Measurements from ENCODE around the gene TMEM134.

Gene TMEM134

DNA sequence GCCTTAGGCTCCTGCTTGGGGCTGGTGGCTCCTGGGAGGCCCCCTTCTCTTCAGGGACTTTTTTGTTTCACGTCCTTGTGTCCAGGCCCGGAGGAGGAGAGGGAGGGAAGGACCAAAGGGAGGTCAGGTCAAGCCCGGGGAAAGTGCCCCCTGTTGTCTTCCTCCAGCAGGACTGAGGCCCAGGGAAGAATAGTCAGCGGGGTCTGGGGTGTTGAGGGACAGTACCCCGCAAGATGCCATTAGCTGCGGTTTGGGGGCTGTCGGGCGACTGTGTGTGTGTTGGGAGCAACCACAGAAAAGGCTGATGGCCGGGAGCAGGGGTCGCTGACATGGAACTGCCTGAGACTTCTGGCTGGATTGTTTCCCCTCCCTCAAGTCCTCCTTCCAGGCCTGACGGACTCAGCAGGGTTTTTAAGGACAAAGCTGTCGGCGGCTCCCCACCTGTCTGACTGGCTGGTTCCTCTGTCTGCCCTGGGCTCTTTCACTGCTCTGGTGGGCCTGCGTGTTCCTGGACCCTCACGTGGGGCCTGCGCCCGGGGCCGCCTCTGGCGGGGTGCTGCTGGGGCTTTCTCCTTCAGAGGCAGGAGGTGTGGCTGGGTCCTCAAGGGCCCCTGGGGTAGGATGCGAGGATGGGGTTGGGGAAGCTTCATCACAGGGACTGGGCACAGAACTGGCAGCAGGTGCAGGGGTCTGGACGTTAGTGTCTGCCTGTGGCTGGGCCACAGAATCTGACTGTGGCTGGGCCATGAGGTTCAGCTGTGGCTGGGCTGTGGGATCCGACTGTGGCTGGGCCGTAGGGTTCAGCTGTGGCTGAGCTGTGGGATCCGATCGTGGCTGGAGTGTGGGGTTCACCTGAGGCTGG lies 18.0 kb downstream of the TMEM134 start:
- no peak overlapping the region for H3K4me3 ChIP-seq (ENCODE audit: low read depth in 1 of 5, low read length in 5 of 5)
- no peak overlapping the region for H3K27ac ChIP-seq (ENCODE audit: low read depth, low read length)
- H3K9me3 ChIP-seq (ENCODE audit: control insufficient read depth in 5 of 5, low read length in 5 of 5): no peaks in the 10 kb centered on the region
- no peak overlapping the region for H3K9ac ChIP-seq (ENCODE audit: low read length in 5 of 5)
- peaks cover 0 to 35% (median 12%) of the 10 kb centered on the region in 5 donors for H3K4me1 ChIP-seq (ENCODE audit: control insufficient read depth in 5 of 5, insufficient read depth in 5 of 5, low read length in 5 of 5)
- H3K27me3 ChIP-seq (ENCODE audit: control insufficient read depth in 5 of 5, insufficient read depth in 4 of 5, low read length in 5 of 5): peaks cover 0 to 3% (median 0%) of the 10 kb centered on the region in 5 donors
- no peaks in the 10 kb centered on the region for H3K36me3 ChIP-seq (ENCODE audit: control insufficient read depth in 5 of 5, insufficient read depth in 5 of 5, low read length in 5 of 5)

DNA sequence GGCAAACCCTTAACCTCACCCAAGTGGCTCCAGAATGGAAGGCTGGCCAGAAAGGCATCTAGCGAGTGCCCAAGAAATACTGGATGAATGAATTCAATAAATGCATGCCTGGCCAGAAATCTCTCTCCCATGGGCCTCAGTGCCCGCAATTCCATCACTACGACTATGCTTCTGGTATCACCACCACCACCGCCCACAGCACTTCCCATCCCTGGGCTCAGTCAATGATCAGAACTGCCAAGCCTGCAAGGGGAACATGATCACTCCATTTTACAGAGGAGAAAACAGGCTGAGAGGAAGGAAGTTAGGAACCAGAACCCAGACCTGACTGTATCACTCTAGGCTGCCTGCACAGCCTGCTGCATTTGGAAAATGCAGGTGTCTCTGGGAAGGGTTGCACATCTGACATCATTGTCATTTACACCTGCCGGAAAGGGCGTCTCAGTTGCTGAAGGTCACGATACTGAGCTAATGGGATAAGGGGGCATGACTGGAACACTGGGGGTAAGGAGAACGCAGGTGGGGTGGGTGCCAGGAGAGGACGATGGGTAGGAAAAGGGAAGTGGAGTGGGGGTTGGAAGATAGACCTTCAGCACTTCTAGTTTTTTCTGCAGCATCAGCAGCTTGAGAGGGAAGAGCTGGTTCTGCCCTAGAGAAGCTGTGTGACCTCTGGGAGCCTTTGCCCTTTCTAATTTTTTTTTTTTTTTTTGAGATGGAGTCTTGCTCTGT lies 19.8 kb downstream of the TMEM134 start:
- H3K4me3 ChIP-seq (ENCODE audit: low read depth in 1 of 5, low read length in 5 of 5): no peak overlapping the region
- no peaks in the 10 kb centered on the region for H3K27me3 ChIP-seq (ENCODE audit: control insufficient read depth in 5 of 5, insufficient read depth in 4 of 5, low read length in 5 of 5)
- H3K9ac ChIP-seq (ENCODE audit: low read length in 5 of 5): no peak overlapping the region
- peaks cover 0 to 37% (median 12%) of the 10 kb centered on the region in 5 donors for H3K4me1 ChIP-seq (ENCODE audit: control insufficient read depth in 5 of 5, insufficient read depth in 5 of 5, low read length in 5 of 5)
- H3K36me3 ChIP-seq (ENCODE audit: control insufficient read depth in 5 of 5, insufficient read depth in 5 of 5, low read length in 5 of 5): no peaks in the 10 kb centered on the region
- H3K27ac ChIP-seq (ENCODE audit: low read depth, low read length): no peak overlapping the region
- H3K9me3 ChIP-seq (ENCODE audit: control insufficient read depth in 5 of 5, low read length in 5 of 5): no peaks in the 10 kb centered on the region

DNA sequence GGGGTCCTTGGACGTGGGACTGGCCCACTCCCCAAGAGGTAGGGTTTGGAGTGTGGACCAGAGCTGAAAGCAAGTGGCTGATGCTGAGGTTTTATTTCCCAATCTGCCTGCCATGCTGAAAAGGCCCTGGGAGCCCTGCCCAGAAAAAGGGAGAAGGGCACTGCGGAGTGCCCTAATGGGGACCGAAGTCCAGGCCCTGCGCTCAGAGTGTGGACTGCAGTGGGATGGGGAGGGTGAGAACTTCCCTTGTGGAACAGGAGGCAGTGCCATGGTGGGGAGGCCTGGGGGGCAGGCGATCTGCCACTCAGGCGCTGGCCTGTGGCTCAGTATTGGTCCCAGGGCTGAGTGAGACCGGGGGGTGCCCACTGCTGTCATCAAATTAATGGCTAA lies 20.8 kb downstream of the TMEM134 start:
- H3K27me3 ChIP-seq (ENCODE audit: control insufficient read depth in 5 of 5, insufficient read depth in 4 of 5, low read length in 5 of 5): no peaks in the 10 kb centered on the region
- H3K27ac ChIP-seq (ENCODE audit: low read depth, low read length): no peak overlapping the region
- H3K4me3 ChIP-seq (ENCODE audit: low read depth in 1 of 5, low read length in 5 of 5): no peak overlapping the region
- no peaks in the 10 kb centered on the region for H3K9me3 ChIP-seq (ENCODE audit: control insufficient read depth in 5 of 5, low read length in 5 of 5)
- no peaks in the 10 kb centered on the region for H3K36me3 ChIP-seq (ENCODE audit: control insufficient read depth in 5 of 5, insufficient read depth in 5 of 5, low read length in 5 of 5)
- H3K4me1 ChIP-seq (ENCODE audit: control insufficient read depth in 5 of 5, insufficient read depth in 5 of 5, low read length in 5 of 5): peaks cover 0 to 41% (median 14%) of the 10 kb centered on the region in 5 donors
- no peak overlapping the region for H3K9ac ChIP-seq (ENCODE audit: low read length in 5 of 5)

DNA sequence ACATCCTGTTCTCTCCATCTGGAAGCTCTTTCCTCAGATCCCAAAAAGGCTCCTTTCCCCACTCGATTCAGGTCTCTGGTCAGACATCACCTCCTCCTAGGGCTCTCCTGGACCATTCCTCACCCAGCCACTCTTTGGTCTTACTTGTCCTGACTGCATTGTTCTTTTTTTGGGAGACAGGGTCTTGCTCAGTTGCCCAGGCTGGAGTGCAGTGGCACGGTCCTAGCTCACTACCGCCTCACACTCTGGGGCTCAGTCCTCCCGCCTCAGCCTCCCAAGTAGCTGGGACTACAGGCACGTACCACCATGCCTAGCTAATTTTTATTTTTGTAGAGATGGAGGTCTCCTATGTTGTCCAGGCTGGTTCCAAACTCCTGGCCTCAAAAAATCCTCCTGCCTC lies 23.5 kb downstream of the TMEM134 start:
- Histone ChIP-seq H3K9ac (ENCODE audit: low read length in 5 of 5) (no peak overlapping the region), H3K36me3 (ENCODE audit: control insufficient read depth in 5 of 5, insufficient read depth in 5 of 5, low read length in 5 of 5) (peaks cover 0 to 18% (median 17%) of the 10 kb centered on the region in 5 donors), H3K4me1 (ENCODE audit: control insufficient read depth in 5 of 5, insufficient read depth in 5 of 5, low read length in 5 of 5) (peaks cover 2 to 36% (median 20%) of the 10 kb centered on the region in 5 donors), H3K9me3 (ENCODE audit: control insufficient read depth in 5 of 5, low read length in 5 of 5) (no peaks in the 10 kb centered on the region), H3K27me3 (ENCODE audit: control insufficient read depth in 5 of 5, insufficient read depth in 4 of 5, low read length in 5 of 5) (no peaks in the 10 kb centered on the region), H3K27ac (ENCODE audit: low read depth, low read length) (no peak overlapping the region), H3K4me3 (ENCODE audit: low read depth in 1 of 5, low read length in 5 of 5) (no peak overlapping the region)

DNA sequence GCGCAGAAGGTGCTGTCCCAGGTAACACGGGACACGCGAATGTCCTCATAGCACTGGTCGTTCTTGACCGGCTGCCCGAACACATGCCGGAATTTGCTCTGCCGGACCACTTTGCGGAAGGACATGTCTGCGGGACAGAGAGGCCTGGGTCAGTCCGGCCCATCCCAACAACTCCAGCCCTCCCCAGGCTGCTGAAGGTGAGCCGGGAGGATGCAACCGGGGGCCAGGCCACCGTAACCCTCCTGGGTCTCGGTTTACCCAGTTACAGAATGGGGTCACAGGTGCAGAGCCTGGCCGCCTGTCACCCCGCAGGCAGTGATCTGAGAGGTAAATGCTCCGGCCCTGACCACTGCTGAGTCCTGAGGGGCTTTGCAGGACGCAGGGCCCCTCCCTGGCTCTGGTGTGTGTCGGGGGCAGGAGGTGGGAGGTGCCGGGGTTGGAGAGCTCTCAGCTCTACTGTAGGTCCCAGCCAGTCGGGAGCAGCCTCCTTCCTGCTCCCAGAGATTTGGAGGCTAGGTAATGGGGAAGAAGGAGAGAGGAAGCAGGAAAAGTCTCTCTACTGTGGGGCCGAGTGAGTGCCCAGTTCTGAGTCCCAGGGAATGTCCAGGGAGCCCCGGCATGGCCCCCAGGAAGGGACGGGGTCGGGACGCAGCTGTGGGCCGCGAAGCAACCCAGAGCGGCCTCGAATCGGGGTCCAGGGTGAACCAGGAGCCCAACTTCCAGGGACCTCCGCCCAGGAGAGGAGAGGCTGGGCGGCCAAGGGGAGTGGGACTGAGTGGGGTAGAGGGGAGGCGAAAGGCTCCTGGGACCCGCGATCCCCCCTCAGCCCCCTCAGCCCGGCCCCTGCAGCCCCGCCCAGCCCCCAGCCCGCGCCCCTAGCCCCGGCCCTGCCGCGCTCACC lies 26.3 kb downstream of the TMEM134 start:
- Histone ChIP-seq H3K9ac (ENCODE audit: low read length in 5 of 5) (peak overlapping the region; percentile 69 to 91 (median 85)), H3K27ac (ENCODE audit: low read depth, low read length) (peak overlapping the region; percentile 75), H3K9me3 (ENCODE audit: control insufficient read depth in 5 of 5, low read length in 5 of 5) (no peaks in the 10 kb centered on the region), H3K36me3 (ENCODE audit: control insufficient read depth in 5 of 5, insufficient read depth in 5 of 5, low read length in 5 of 5) (peaks cover 0 to 41% (median 38%) of the 10 kb centered on the region in 5 donors), H3K4me3 (ENCODE audit: low read depth in 1 of 5, low read length in 5 of 5) (peak overlapping the region; percentile 60 to 81 (median 75)), H3K4me1 (ENCODE audit: control insufficient read depth in 5 of 5, insufficient read depth in 5 of 5, low read length in 5 of 5) (peaks cover 2 to 40% (median 31%) of the 10 kb centered on the region in 5 donors), H3K27me3 (ENCODE audit: control insufficient read depth in 5 of 5, insufficient read depth in 4 of 5, low read length in 5 of 5) (no peaks in the 10 kb centered on the region)

- peaks cover 0 to 47% (median 42%) of the 10 kb centered on the region in 5 donors for H3K36me3 ChIP-seq (ENCODE audit: control insufficient read depth in 5 of 5, insufficient read depth in 5 of 5, low read length in 5 of 5)
- peaks cover 2 to 40% (median 32%) of the 10 kb centered on the region in 5 donors for H3K4me1 ChIP-seq (ENCODE audit: control insufficient read depth in 5 of 5, insufficient read depth in 5 of 5, low read length in 5 of 5)
- no peak overlapping the region for H3K27ac ChIP-seq (ENCODE audit: low read depth, low read length)
- H3K27me3 ChIP-seq (ENCODE audit: control insufficient read depth in 5 of 5, insufficient read depth in 4 of 5, low read length in 5 of 5): no peaks in the 10 kb centered on the region
- H3K4me3 ChIP-seq (ENCODE audit: low read depth in 1 of 5, low read length in 5 of 5): peak overlapping the region in 1 of 5 donors; percentile 81
- H3K9me3 ChIP-seq (ENCODE audit: control insufficient read depth in 5 of 5, low read length in 5 of 5): no peaks in the 10 kb centered on the region
- H3K9ac ChIP-seq (ENCODE audit: low read length in 5 of 5): peak overlapping the region in 2 of 5 donors; percentile 4 to 91
These were observed 27.2 kb downstream of the TMEM134 start for GRCh38 chr11:67441731-67442351.

DNA sequence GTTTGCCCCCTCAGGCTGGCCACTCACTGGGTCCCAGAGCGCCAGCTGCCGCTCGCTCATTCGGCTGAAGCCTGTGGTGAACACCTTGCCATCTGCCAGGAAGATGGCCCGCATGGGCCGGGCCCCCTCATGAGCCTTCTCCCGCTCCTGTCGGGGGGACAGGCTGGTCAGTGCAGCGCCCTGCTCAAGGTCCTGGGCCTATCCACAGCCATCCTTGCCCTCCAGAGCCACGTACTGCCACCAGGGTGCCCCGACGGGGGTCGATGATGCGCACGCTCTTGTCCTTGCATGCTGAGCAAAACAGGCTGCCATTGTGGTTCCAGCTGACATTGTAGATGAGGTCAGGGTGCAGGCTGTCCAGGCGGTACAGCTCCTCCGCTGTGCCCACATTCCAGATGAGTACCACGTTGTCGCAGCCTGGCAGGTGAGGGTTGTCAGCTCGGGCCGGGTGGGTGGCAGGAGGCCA lies 27.9 kb downstream of the TMEM134 start:
- no peak overlapping the region for H3K4me3 ChIP-seq (ENCODE audit: low read depth in 1 of 5, low read length in 5 of 5)
- H3K9ac ChIP-seq (ENCODE audit: low read length in 5 of 5): no peak overlapping the region
- H3K4me1 ChIP-seq (ENCODE audit: control insufficient read depth in 5 of 5, insufficient read depth in 5 of 5, low read length in 5 of 5): peaks cover 2 to 45% (median 38%) of the 10 kb centered on the region in 5 donors
- H3K9me3 ChIP-seq (ENCODE audit: control insufficient read depth in 5 of 5, low read length in 5 of 5): no peaks in the 10 kb centered on the region
- no peak overlapping the region for H3K27ac ChIP-seq (ENCODE audit: low read depth, low read length)
- peaks cover 0 to 52% (median 43%) of the 10 kb centered on the region in 5 donors for H3K36me3 ChIP-seq (ENCODE audit: control insufficient read depth in 5 of 5, insufficient read depth in 5 of 5, low read length in 5 of 5)
- H3K27me3 ChIP-seq (ENCODE audit: control insufficient read depth in 5 of 5, insufficient read depth in 4 of 5, low read length in 5 of 5): no peaks in the 10 kb centered on the region

- Histone ChIP-seq H3K9me3 (ENCODE audit: control insufficient read depth in 5 of 5, low read length in 5 of 5) (no peaks in the 10 kb centered on the region), H3K4me1 (ENCODE audit: control insufficient read depth in 5 of 5, insufficient read depth in 5 of 5, low read length in 5 of 5) (peaks cover 2 to 52% (median 38%) of the 10 kb centered on the region in 5 donors), H3K27me3 (ENCODE audit: control insufficient read depth in 5 of 5, insufficient read depth in 4 of 5, low read length in 5 of 5) (no peaks in the 10 kb centered on the region), H3K9ac (ENCODE audit: low read length in 5 of 5) (peak overlapping the region in 1 of 5 donors; percentile 47), H3K4me3 (ENCODE audit: low read depth in 1 of 5, low read length in 5 of 5) (no peak overlapping the region), H3K36me3 (ENCODE audit: control insufficient read depth in 5 of 5, insufficient read depth in 5 of 5, low read length in 5 of 5) (peaks cover 0 to 58% (median 49%) of the 10 kb centered on the region in 5 donors), H3K27ac (ENCODE audit: low read depth, low read length) (no peak overlapping the region)
These were observed 28.6 kb downstream of the TMEM134 start for GRCh38 chr11:67440229-67441097.

All from subcutaneous abdominal adipose tissue (tissue), 5 donors.